Measurements from ENCODE around the gene CRTAC1. TPM values are rescaled to one million over a fixed set of nuclear protein-coding genes. Genes with fewer than 3 reads are reported as not detected.

The CRTAC1 gene
- total RNA-seq, 1 donor from 2014 or later, result 123 TPM

DNA sequence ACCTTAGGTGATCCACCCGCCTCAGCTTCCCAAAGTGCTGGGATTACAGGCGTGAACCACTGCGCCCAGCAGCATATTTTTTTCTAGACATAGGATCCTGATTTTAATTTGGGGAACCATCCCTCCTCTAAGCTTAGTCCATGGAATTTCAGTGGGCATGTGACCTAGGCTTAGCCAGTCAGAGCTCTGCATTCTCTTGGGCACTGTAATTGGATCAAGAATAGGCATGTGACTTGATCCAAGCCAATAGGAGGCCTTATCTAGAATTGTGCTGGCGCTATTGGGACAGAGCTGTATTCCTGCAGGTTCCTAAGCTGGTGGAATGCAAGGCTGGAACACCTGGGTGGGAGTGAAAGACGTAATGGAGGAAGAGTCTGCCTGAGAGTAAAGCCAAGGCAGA is 36.7 kb upstream of the CRTAC1 start:
- ATAC-seq, result no peak

DNA sequence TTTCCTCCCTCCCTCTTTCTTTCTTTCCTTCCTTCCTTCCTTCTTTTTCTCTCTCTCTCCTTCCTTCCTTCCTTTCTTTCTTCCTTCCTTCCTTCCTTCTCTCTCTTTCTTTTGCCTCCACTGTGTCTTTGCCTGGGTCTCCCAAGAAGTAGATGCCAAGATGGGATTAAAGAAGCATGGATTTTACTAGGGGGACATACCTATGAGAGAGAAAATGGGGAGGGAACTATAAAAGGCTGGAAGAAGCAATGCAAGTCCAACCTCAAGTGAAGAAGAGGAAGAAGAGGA is 33.3 kb upstream of the CRTAC1 start:
- intact Hi-C loops (cut with DNase I), result no loop called here
- Histone ChIP-seq H3K27ac (no peak overlapping the region), H3K9me3 (no peaks in the 10 kb centered on the region), H3K36me3 (no peaks in the 10 kb centered on the region), H3K4me1 (no peaks in the 10 kb centered on the region), H3K4me3 (no peak overlapping the region), H3K27me3 (ENCODE audit: low read depth) (peaks cover 21% of the 10 kb centered on the region)
- no peak for ATAC-seq
- TF ChIP-seq, protein P1, sequence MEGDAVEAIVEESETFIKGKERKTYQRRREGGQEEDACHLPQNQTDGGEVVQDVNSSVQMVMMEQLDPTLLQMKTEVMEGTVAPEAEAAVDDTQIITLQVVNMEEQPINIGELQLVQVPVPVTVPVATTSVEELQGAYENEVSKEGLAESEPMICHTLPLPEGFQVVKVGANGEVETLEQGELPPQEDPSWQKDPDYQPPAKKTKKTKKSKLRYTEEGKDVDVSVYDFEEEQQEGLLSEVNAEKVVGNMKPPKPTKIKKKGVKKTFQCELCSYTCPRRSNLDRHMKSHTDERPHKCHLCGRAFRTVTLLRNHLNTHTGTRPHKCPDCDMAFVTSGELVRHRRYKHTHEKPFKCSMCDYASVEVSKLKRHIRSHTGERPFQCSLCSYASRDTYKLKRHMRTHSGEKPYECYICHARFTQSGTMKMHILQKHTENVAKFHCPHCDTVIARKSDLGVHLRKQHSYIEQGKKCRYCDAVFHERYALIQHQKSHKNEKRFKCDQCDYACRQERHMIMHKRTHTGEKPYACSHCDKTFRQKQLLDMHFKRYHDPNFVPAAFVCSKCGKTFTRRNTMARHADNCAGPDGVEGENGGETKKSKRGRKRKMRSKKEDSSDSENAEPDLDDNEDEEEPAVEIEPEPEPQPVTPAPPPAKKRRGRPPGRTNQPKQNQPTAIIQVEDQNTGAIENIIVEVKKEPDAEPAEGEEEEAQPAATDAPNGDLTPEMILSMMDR (IDR thresholded peaks at IDR 0.05), result no peak
- no peak for DNase-seq

More for the DNA sequence above, 36.7 kb upstream of the CRTAC1 start:
- no peaks in the 10 kb centered on the region for H3K9me3 ChIP-seq
- intact Hi-C loops (cut with DNase I), result no loop called here
- no peak for DNase-seq
- H3K4me3 ChIP-seq, result no peak overlapping the region
- H3K36me3 ChIP-seq, result no peaks in the 10 kb centered on the region
- TF ChIP-seq, protein P1 (IDR thresholded peaks at IDR 0.05), result no peak
- no peaks in the 10 kb centered on the region for H3K4me1 ChIP-seq
- peaks cover 23% of the 10 kb centered on the region for H3K27me3 ChIP-seq (ENCODE audit: low read depth)
- no peak overlapping the region for H3K27ac ChIP-seq

DNA sequence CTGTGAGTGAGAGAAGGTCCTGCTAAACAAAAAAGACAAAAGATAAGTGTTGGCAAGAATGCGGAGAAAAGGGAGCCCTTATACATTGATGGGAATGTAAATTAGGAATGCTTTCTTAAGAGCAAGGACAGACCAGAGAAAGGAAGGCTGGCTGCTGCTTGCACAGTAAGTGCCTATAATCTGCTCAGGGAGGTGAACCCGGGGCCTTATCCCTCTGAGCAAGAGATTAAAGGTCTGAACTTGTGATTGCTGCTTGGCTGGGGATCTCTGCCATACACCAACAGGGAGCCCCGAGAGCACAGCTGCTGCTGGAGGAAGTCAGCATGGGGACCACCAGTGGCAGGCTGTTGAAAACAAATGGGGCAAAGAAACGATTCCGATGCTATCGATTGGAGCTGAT is 32.0 kb upstream of the CRTAC1 start:
- no peaks in the 10 kb centered on the region for H3K4me1 ChIP-seq
- peaks cover 24% of the 10 kb centered on the region for H3K27me3 ChIP-seq (ENCODE audit: low read depth)
- H3K4me3 ChIP-seq, result no peak overlapping the region
- TF ChIP-seq, protein P1 (IDR thresholded peaks at IDR 0.05), result no peak
- no peak overlapping the region for H3K27ac ChIP-seq
- intact Hi-C loops (cut with DNase I), result no loop called here
- H3K9me3 ChIP-seq, result no peaks in the 10 kb centered on the region
- H3K36me3 ChIP-seq, result no peaks in the 10 kb centered on the region
- no peak for DNase-seq
- no peak for ATAC-seq

DNA sequence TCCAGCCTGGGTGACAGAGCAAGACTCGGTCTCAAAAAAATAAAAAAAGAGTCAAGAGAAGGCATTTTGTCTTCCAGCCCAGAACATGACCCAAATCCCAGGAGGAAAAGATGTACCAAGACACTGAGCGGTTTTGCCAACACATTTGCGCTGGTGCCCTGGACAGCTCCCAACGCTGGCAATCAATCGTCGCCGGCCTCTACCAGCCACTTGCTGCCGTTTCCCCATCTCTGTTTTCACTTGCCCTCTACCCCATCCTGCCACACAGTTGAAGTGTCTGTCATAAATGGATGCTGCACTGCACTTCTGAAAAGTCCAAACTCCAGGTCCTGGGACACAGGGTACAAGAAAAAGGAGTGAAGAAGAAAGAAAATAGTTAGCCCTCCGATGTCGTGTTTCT is 29.7 kb upstream of the CRTAC1 start:
- Histone ChIP-seq H3K4me3 (no peak overlapping the region), H3K9me3 (no peaks in the 10 kb centered on the region), H3K27me3 (ENCODE audit: low read depth) (peaks cover 12% of the 10 kb centered on the region), H3K36me3 (no peaks in the 10 kb centered on the region), H3K4me1 (no peaks in the 10 kb centered on the region), H3K27ac (no peak overlapping the region)
- ATAC-seq, result no peak
- DNase-seq, result no peak
- TF ChIP-seq, protein P1 (IDR thresholded peaks at IDR 0.05), result no peak
- intact Hi-C loops (cut with DNase I), result no loop called here

DNA sequence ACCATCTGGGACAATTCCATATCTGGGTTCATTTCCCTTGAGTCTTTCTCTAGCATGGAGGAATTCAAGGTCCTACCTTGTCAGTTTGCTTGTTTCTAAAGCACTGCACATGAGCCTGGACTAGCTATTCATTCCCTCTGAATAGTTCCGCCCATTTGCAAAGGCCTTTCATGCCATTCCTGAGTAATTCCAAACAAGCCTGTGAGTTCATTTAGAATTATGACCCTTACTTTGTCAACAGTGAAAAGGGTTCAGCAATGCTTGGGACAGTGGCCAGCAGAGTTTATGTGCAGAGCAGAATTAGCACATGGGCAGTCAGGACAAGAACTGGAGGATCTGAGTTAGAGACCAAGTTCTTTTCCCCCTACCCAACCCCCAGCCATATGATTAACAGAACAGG is 27.9 kb upstream of the CRTAC1 start:
- intact Hi-C loops (cut with DNase I), result no loop called here
- DNase-seq, result no peak
- ATAC-seq, result no peak
- H3K27me3 ChIP-seq (ENCODE audit: low read depth), result peaks cover 18% of the 10 kb centered on the region
- no peaks in the 10 kb centered on the region for H3K36me3 ChIP-seq
- no peaks in the 10 kb centered on the region for H3K4me1 ChIP-seq
- TF ChIP-seq, protein P1 (IDR thresholded peaks at IDR 0.05), result no peak
- H3K9me3 ChIP-seq, result no peaks in the 10 kb centered on the region
- H3K4me3 ChIP-seq, result no peak overlapping the region
- H3K27ac ChIP-seq, result no peak overlapping the region

Data from lower lobe of right lung (tissue), 2 donors.